ENCODE data around the gene GDF10. TPM values are rescaled to one million over a fixed set of nuclear protein-coding genes. Genes with fewer than 3 reads are reported as not detected.

The GDF10 gene
- polyA plus RNA-seq, 1 donor from 2014 or later = 0.66 TPM

GRCh38 chr10:47255866-47256265 lies 44.1 kb upstream of the GDF10 start:
- Histone ChIP-seq H3K27ac (ENCODE audit: low read length) (no peak overlapping the region), H4K20me1 (ENCODE audit: insufficient read depth) (no peaks in the 10 kb centered on the region)

DNA sequence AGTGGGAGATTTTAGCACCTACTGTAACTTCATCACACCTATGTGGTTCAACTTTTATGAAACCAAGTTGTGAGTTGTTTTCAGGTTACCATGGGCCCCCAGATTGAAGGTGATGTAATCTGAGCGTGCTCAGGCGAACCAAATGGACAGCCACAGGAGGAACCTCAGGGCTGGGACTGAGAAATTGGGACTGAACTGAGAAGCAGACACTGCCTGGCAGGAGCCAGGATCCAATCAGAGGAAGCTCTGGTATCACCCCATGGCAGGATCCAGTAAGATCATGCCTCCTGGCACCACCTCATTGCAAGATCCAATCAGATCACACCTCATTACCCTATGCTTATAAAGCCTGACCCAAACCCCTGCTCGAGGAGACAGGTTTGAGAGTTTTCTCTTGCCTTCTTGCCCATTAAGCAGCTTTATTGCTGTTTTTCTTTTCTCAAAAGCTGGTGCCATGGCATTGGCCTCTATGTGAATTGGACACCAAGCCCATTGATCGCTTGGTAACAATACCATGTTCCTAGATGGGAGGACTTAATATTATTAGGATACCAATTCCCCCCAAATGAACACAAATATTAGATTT lies 43.2 kb upstream of the GDF10 start:
- H3K4me2 ChIP-seq (ENCODE audit: low read length) = no peak overlapping the region
- no peak overlapping the region for H3K9ac ChIP-seq (ENCODE audit: low read length)
- no peaks in the 10 kb centered on the region for H3K9me3 ChIP-seq (ENCODE audit: low read length)
- TF ChIP-seq POLR2AphosphoS5 (IDR thresholded peaks at IDR 0.05) (no peak), RAD21 (conservative IDR thresholded peaks at IDR 0.05) (no peak), SMC3 (conservative IDR thresholded peaks at IDR 0.05; ENCODE audit: poor library complexity) (no peak)
- TF ChIP-seq, protein P1, sequence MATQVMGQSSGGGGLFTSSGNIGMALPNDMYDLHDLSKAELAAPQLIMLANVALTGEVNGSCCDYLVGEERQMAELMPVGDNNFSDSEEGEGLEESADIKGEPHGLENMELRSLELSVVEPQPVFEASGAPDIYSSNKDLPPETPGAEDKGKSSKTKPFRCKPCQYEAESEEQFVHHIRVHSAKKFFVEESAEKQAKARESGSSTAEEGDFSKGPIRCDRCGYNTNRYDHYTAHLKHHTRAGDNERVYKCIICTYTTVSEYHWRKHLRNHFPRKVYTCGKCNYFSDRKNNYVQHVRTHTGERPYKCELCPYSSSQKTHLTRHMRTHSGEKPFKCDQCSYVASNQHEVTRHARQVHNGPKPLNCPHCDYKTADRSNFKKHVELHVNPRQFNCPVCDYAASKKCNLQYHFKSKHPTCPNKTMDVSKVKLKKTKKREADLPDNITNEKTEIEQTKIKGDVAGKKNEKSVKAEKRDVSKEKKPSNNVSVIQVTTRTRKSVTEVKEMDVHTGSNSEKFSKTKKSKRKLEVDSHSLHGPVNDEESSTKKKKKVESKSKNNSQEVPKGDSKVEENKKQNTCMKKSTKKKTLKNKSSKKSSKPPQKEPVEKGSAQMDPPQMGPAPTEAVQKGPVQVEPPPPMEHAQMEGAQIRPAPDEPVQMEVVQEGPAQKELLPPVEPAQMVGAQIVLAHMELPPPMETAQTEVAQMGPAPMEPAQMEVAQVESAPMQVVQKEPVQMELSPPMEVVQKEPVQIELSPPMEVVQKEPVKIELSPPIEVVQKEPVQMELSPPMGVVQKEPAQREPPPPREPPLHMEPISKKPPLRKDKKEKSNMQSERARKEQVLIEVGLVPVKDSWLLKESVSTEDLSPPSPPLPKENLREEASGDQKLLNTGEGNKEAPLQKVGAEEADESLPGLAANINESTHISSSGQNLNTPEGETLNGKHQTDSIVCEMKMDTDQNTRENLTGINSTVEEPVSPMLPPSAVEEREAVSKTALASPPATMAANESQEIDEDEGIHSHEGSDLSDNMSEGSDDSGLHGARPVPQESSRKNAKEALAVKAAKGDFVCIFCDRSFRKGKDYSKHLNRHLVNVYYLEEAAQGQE (IDR thresholded peaks at IDR 0.05; ENCODE audit: borderline replicate concordance) = no peak
- TF ChIP-seq, protein P2, sequence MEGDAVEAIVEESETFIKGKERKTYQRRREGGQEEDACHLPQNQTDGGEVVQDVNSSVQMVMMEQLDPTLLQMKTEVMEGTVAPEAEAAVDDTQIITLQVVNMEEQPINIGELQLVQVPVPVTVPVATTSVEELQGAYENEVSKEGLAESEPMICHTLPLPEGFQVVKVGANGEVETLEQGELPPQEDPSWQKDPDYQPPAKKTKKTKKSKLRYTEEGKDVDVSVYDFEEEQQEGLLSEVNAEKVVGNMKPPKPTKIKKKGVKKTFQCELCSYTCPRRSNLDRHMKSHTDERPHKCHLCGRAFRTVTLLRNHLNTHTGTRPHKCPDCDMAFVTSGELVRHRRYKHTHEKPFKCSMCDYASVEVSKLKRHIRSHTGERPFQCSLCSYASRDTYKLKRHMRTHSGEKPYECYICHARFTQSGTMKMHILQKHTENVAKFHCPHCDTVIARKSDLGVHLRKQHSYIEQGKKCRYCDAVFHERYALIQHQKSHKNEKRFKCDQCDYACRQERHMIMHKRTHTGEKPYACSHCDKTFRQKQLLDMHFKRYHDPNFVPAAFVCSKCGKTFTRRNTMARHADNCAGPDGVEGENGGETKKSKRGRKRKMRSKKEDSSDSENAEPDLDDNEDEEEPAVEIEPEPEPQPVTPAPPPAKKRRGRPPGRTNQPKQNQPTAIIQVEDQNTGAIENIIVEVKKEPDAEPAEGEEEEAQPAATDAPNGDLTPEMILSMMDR (IDR thresholded peaks at IDR 0.05; ENCODE audit: poor library complexity, severe bottlenecking) = no peak
- no peak overlapping the region for H3K27ac ChIP-seq (ENCODE audit: low read length)
- H2AFZ ChIP-seq (ENCODE audit: low read depth, low read length) = no peak overlapping the region
- H4K20me1 ChIP-seq (ENCODE audit: insufficient read depth) = no peaks in the 10 kb centered on the region
- H3K27me3 ChIP-seq (ENCODE audit: insufficient read depth, low read depth, low read length) = no peaks in the 10 kb centered on the region
- no peaks in the 10 kb centered on the region for H3F3A ChIP-seq (ENCODE audit: insufficient read depth, low read length, poor library complexity, severe bottlenecking)
- H3K79me2 ChIP-seq (replicated peaks; ENCODE audit: insufficient read depth, low read length) = no peaks in the 10 kb centered on the region
- no peak overlapping the region for H3K4me3 ChIP-seq (ENCODE audit: low read length)
- no peaks in the 10 kb centered on the region for H3K36me3 ChIP-seq (ENCODE audit: insufficient read depth, low read length)
- no peaks in the 10 kb centered on the region for H3K9me2 ChIP-seq (ENCODE audit: insufficient read depth, low read length)

More at GRCh38 chr10:47255866-47256265, 44.1 kb upstream of the GDF10 start:
- Histone ChIP-seq H3K36me3 (ENCODE audit: insufficient read depth, low read length) (no peaks in the 10 kb centered on the region), H3K9me2 (ENCODE audit: insufficient read depth, low read length) (no peaks in the 10 kb centered on the region), H3K4me3 (ENCODE audit: low read length) (no peak overlapping the region), H3K27me3 (ENCODE audit: insufficient read depth, low read depth, low read length) (no peaks in the 10 kb centered on the region), H3K4me2 (ENCODE audit: low read length) (no peak overlapping the region), H3K9me3 (ENCODE audit: low read length) (no peaks in the 10 kb centered on the region), H3F3A (ENCODE audit: insufficient read depth, low read length, poor library complexity, severe bottlenecking) (no peaks in the 10 kb centered on the region), H2AFZ (ENCODE audit: low read depth, low read length) (no peak overlapping the region), H3K79me2 (replicated peaks; ENCODE audit: insufficient read depth, low read length) (no peaks in the 10 kb centered on the region), H3K9ac (ENCODE audit: low read length) (no peak overlapping the region)
- no peak for TF ChIP-seq SMC3 (conservative IDR thresholded peaks at IDR 0.05; ENCODE audit: poor library complexity)
- TF ChIP-seq EZH2 (IDR thresholded peaks at IDR 0.05; ENCODE audit: borderline replicate concordance, insufficient read depth, low read length, poor library complexity, severe bottlenecking) = no peak
- no peak for TF ChIP-seq RAD21 (conservative IDR thresholded peaks at IDR 0.05)
- TF ChIP-seq MXI1 (conservative IDR thresholded peaks at IDR 0.05; ENCODE audit: poor library complexity, severe bottlenecking) = no peak
- TF ChIP-seq, protein P2 (IDR thresholded peaks at IDR 0.05; ENCODE audit: poor library complexity, severe bottlenecking) = no peak
- no peak for TF ChIP-seq TAF1 (IDR thresholded peaks at IDR 0.05; ENCODE audit: low read depth)
- no peak for TF ChIP-seq EP300 (conservative IDR thresholded peaks at IDR 0.05; ENCODE audit: poor library complexity, severe bottlenecking)
- no peak for TF ChIP-seq POLR2AphosphoS5 (IDR thresholded peaks at IDR 0.05)
- TF ChIP-seq, protein P1 (IDR thresholded peaks at IDR 0.05; ENCODE audit: borderline replicate concordance) = no peak

Data from neural cell (in vitro differentiated cells).